Colon (tissue), 2 donors: ENCODE results near the gene ACTL8.

ENCODE experiments used
- FAIRE-seq: peaks from 2 replicates; lab custom pipeline; 2012; peaks lifted over from hg19 to GRCh38; lab: Jason Lieb, UNC
- donor health status: control.
- donor health status: control.

The ACTL8 gene

DNA sequence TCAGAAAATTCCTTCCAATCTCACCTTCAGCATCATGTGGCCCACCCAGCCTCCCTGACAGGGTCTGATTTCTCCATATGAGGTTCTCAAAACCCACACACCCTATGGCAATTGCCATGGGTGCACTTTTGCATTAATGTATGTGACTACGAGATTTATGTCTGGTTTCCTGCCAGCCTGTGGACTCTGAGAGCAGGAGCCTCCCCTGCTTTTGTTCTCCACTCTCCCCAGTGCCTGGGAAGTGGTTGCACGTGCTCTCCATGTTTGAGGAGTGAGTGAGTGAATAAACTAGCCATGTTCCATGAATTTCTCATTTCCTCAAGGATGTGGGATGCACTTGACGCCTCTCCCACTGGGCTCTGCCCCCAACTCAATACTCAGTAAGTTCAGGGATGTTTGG, 91.2 kb downstream of the ACTL8 start:
- FAIRE-seq, result no peak

DNA sequence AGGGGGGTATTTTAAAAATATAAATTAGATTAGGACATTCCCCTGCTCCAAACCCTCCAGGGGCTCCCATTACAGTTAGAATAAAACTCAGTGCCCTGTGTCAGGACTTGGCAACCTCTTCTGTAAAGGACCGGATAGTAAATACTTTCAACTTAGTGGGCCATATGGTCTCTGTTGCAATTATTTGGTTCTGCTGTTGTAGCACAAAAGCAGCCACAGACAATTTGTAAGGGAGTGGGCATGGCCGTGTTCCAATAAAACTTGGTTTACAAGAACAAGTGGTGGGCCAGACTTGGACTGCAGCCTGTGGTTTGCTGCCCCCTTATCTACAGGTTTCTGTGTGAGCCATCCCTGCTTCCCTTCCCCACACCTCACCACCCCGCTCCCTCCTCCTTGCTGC, 92.0 kb downstream of the ACTL8 start:
- FAIRE-seq, result no peak

DNA sequence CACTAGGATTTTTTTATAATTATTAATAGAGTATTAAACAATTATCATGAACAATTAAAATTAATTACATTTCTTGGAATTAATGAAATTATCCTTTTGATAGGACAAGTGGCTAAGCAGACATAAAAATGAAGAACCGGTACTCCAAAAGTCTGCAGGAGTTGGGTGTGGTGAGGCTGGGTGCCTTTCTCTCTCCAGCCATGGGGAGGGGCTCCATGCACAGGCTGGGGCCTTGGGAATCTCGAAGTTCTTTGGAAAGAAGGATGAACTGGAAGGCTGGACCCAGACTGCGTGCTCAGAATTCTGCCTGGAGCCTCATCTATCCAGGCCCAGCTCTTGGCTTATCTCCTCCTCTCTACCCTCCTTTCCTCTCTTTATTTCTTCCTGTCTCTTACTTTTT, 94.1 kb downstream of the ACTL8 start:
- no peak for FAIRE-seq

DNA sequence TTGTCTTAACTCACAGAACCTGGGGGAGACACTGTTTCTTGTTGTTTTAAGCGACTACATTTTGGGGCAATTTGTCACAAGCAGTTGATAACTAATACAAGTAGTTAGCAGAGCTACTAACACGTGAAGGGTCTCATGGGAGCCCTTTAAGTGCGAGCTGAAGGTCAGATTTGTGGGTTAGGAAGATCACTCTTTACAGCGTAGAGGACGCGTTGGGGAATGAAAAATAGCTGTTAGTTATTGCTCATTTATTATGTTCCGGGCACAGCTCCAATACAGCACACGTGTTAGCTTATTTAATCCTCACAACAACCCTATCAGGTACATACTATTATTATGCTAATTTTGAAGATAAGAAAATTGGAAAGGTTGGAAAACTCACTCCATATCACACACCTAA, 95.9 kb downstream of the ACTL8 start:
- FAIRE-seq, result no peak

DNA sequence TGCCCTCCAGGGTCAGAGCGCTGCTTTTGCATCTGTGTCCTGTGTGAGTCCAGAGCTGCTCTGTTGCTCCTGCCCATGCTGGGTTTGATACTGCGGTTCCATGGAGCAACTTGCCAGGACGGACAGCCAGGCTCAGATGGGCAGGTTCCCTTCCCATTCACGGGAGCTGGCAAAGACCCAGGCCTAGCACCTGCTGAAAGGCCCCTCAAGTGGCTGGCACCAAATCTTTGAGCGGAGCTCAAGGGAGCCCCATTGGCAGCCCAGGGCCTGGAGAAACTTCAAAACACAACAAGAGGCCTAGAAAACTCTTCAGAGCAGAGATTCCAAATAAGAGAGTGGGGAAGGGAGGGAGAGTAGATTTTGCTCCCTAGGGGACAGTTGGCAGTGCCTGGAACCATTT, 97.2 kb downstream of the ACTL8 start:
- no peak for FAIRE-seq

DNA sequence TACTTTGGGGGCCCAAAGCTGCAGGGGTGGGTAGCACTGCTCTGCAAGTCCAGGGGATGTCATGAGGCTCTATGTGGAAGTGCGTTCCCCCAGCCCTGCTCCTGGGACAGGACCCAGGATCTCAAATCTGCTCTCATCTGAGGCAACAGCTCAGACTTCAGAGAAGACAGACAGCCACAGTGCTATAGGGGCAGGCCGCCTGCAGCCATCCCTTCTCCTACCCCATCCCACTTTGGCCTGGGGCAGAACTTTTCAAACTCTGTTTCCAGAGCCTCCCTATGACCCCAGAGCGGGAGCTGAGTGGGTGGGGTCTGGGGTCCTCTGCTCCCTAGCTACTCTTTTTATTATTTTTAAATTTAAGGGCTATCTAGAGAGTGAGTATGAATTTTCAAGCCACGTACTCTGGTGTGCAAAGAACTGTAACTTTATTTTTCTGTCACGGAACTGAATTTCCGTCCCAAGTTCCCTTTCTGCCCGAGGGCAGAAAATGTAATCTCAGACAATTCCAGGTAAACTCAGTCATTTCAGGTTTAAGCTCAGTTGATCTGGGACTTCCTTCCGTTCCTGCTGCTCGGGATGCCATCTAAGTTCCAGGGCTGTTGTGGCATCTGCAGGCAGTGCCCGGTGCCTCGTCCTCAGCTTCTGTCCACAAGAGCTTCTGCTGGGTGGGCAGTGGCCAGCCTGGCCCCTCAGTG, 98.3 kb downstream of the ACTL8 start:
- no peak for FAIRE-seq

DNA sequence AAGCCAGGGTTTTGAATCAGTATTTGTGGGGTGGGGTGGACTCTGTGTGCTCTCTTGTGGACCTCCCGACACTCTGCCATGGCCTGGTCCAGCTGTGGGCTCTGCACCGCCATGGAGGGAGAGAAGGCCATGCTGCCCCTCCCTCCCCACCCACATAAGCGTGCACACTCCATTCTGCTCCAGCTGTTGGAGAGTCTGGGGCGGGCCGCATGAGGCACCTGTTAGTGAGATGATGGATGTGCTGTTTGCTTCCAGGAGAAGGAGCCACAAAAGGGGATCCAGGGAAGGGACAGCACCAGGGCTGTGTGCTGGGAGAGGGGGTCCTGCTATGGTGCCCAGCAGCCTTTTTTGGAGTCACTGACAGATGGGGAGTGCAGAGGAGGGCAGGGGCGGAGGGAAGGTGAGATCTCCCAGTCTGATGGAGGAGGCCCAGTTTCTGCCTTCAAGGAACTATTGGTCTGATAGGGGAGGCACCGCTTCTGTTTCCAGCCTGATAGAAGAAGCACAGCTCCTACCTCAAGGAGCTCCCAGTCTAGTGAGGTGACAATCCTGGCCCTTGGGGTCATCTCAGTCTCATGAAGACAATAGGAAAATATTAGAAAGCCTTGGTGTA, 101.5 kb downstream of the ACTL8 start:
- FAIRE-seq, result no peak

DNA sequence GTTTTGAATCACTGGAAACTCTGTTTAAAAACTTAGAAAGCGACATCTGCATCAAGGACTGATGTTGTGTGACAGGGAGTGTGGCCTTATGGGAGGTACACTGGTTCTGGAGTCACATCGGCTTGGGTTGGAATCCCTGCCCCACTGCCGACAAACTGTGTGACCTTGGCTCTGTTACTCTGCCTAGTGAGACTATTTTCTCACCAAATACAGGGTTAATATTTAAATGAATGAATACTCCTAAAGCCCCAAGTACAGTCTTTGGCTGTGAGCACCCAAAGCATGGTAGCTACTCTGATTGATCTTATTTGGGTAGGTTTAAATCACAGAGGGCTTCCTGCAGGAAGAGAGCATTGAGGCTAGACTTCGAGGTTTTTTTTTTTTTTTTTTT, 102.0 kb downstream of the ACTL8 start:
- FAIRE-seq, result no peak

DNA sequence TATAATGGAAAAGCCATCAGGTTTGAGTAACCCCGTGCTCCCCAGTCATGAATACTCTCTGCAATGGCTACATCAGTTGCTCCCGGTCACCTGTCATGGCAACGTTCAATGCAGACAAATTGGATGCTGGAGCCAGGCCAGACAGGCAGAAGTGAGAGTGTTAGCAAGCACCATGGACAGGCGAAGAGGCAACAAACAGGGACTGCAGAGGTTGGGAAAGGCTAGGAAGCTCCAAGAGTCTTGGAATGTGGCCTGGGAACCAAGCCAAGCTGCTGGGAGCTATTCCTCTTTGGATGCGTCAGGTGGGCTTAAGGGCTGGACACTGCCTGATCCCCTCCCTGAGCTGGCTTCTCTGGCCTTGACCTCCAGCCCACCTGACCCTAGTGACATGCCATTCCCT, 102.9 kb downstream of the ACTL8 start:
- FAIRE-seq, result no peak

DNA sequence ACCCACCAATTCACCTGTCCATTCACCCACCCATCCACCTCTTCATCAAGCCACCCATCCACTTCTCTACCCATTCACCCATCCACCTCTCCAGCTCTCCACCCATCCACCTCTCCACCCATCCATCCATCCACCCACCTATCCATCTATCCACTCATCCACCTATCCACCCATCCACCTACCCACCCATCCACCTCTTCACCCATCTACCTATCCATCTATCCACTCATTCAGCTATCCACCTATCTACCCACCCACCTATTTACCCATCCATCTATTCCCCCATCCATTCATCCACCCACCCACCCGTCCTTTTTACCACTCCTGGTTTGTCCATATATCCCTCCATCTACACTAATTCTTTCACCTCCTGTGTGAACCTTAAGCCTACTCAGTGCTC, 105.7 kb downstream of the ACTL8 start:
- no peak for FAIRE-seq

DNA sequence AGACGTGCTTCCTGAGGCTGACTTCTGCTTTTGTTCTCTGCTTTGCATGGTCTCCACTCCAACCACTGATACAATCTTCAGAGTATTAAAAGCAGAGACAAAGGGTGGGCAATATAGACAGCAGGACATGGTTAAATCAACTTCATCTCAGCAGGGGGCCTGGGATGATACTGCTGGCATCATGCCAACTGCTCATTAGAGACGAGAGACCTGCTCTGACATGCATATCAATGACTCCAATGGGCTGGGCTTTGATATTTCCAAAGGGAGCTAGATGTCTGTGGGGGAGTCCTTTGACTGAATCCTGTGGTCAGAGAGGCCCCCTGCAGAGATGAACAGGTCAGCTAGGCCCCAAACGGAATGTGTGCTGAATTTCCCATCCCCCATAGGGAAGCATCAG, 106.6 kb downstream of the ACTL8 start:
- FAIRE-seq, result no peak

DNA sequence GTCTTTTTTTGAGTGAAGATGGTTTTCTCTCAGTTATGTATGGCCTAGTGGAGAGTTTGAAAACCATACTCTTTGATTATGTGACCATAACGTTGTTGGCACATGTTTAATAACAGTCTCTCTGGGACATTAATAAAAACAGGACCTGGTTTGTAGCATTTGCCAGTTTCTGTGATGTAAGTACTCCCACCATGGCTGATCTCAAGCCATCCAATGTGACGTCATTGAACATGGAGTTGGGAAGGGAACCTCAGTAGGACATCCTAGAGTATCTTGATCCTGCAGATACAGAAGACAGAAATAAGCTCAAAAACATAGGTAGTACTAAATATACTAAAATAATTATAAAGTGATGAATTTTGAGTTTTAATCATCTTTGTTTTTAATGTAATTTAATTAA, 107.0 kb downstream of the ACTL8 start:
- FAIRE-seq, result no peak

DNA sequence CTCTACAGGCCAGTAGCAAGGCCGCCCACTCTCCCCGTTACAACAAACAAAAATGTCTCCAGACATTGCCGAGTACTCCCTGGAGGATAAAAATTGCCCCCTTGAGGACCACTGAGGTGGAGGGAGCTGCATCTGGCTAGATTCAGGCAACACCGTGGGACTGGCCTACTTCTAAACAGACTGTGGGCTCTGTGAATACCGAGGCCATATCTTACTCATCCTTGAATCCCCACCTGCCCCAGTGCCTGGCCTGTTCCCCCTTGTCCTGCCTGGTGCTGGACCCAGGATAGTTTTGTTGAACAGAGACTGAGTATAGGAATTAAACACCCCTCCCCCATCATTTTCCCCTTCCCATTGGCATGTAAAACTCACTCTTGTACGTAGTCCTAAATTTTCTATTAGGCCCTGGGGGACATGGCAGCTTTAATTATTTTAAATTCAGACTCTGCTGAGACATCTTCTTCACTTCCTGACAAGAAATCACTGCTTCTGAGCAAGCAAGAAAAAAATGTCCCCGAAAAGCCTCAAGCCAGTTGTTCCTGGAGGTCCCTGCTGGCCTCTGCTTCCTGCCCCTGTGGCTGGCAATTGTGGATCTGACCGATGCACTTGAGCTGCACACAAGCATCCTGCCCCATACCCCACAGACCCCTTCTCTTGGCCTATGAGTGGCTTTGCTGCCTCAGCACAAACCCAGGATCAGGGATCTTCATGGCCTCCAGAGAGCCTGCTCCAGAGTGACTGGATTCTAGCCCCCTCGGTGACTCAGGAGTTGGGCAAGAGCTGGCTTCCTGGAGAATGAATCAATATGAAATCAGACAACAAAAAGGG, 111.0 kb downstream of the ACTL8 start:
- no peak for FAIRE-seq

DNA sequence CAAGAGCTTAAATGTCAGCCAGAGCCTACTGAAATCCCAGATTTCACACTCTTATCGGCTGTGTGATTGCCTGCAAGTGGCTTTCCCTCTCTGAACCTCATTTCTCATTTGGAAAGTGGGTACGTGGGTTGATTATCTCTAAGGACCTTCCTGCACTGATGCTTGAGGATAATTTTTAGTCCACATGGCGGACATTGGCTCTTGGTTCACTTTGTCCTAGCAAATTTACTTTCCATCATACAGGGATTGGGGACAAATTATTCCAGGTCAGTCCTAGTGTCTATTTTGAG, 111.6 kb downstream of the ACTL8 start:
- no peak for FAIRE-seq

DNA sequence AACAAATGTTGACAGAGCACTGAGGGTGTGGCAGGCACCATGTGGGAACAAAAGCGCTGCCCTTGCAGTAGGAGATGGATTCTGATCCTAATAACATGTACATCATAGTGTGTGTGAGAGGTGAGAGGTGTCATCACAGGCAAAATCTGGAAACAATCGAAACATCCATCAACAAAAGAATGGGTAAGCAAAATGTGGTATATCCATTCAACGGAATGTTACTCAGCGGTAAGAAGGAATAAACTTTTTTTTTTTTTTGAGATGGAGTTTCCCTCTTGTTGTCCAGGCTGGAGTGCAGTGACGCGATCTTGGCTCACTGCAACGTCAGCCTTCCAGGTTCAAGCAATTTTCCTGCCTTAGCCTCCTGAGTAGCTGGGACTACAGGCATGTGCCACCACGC, 112.3 kb downstream of the ACTL8 start:
- no peak for FAIRE-seq

DNA sequence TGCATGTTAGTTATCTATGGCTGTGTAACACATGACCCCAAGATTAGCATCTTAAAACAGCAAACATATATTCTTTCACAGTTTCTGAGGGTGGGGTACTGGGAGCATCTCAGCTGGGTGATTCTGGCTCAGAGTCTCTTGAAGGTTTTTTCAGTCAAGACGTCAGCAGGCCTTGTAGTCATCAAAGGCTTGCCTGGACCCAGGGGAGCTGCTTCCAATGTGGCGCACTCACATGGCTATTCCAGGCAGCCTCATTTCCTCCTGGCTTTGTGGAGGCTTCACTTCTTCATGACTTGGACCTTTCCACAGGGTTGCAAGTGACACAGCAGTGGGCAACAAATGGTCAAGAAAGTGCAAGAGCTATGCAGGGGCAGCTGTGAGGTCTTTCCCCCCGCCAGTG, 114.7 kb downstream of the ACTL8 start:
- no peak for FAIRE-seq

DNA sequence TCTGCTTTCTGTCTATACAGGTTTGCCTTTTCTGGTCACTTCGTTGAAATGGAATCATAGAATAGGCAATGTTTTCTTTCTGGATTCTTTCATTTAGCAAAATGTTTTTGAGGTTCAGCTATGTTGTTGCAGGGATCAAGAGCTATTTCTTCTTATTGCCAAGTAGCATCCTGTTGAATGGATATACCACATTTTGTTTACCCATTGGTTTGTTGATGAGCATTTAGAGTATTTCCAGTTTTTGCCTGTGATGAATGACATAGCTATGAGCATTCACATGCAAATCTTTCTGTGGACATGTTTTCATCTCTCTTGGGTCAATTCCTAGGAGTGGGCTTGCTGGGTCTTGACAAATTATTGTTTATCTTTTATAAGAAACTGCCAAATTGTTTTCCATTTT, 115.5 kb downstream of the ACTL8 start:
- no peak for FAIRE-seq

DNA sequence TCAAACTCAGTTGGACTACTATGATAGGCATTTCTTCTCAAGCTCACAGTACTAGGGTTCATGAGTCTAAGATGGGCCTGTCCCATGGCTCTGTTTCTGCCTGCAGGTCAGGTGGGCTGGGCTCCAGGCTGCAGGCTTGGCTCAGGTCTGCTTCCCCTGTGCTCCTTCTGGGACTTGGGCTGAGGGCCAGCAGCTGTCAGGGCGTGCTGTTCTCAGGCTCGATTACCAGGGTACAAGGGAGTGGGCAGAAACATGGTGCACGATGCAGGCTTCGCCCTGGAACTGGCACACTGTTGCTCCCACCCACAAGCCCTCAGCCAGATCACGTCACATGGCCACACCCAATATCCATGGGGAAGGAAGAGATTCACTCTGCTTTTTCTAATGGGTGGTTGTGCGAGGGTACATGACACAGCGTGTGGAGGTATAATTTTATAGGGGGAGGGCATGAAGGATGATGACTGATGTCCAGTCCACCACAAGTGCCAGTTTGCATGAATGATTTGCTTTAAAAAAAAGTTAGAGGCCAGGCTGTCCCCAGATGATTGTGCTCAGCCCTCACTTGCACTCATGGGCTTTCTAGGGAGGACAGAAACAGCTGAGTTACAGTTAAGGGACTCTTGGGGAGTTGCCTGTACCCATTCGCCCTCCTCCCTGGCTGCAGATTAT, 118.0 kb downstream of the ACTL8 start:
- FAIRE-seq, result no peak

DNA sequence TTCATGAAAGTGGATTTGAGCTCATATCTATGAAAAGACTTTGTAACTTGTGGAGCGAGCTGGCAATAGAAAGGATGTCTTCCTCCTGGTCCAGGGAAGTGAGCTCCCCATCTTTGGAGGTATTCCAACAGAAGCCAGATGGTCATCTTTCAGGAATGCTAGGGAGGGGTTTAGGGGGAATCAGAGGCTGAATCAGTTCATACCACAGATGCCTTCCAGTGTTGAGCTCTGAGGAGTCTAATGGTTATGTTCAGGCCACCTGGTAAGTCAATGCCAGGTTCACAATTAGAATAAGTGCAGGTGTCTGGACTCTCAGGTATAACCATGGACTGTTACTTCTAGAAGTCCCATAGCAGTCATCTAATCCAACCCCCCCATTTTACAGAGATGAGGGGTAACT, 119.1 kb downstream of the ACTL8 start:
- no peak for FAIRE-seq

DNA sequence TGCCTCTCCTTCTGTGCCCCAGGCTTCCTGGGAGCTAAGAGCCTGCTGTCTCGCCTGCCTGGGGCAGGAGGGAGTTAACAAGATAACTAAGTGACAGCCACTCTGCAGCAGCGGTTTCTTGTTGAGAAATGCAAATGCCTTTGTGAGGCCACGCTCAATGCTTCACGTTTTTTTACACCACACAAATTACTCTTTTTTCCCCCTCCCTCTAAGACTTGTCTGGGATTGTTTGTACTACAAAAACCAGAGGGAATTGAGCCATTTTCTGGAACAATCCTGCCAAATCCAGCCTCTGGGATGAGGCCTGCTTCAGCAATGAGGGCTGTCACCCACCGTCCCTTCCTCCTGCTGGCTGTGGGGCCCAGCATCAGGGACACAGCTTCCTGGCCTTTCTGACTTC, 119.6 kb downstream of the ACTL8 start:
- FAIRE-seq, result no peak

DNA sequence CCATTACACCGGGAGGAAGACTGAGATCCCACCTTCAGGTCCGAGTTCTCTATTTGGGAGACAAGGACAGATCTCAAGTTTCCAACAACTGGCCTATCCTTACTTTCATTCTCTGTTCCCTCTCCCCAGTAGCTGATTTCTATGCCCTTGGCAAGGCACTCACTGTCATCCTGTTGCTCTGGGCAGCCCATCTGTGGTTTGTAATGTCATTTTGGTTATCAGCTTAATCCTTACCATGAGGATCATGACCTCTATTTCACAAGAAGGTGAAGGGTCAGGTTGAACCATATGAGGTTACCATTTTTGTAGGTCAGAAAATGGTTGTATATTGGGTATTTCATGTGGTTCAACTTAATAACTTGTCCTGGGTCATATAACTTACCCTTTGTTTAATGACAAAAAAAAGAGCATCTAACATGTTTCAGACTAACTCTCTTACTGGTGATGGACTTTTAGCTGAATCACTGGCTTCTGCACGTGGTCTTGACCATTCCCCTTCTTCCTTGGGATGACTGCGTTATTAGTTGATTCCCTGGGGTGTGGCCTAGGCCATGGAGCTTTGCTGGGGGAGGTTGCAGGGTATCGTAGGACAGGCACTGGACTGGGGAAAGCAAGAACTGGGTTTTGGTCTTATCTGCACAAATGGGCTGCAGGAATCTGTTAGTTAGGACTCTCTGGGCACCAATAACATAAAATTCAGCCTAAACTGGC, 120.2 kb downstream of the ACTL8 start:
- FAIRE-seq, result no peak

DNA sequence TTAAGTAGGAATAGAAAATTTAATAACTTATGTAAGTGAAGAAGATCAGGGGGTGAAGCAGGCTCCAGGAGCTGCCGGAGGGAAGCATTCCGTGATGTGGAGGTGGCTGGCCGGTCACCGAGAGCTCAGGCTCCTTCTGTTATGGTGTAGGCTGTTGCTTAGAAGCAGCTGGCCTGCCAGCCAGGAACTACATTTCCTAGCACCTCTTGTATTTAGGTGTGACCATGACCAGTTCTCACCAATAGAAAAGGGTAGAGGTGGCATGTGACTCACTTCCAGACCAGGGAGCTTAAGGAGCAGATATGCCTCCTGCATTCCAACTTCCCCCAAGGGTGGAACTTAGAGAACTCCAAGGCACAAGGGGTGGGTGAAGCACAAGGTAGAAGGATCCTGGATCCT, 120.7 kb downstream of the ACTL8 start:
- FAIRE-seq, result no peak
